HPDE6-E6E7 (cell line): Measurements from ENCODE around the gene DAGLA.

Experiments
- DNase-seq: peaks from one replicate; pipeline ENCODE4 v3.0.0; 2011; ENCODE audit warnings: missing footprints; ENCODE audit errors: extremely low spot score

Gene DAGLA

GRCh38 chr11:61690706-61691379, 10.7 kb downstream of the DAGLA start:
- DNase-seq: no peak

DNA sequence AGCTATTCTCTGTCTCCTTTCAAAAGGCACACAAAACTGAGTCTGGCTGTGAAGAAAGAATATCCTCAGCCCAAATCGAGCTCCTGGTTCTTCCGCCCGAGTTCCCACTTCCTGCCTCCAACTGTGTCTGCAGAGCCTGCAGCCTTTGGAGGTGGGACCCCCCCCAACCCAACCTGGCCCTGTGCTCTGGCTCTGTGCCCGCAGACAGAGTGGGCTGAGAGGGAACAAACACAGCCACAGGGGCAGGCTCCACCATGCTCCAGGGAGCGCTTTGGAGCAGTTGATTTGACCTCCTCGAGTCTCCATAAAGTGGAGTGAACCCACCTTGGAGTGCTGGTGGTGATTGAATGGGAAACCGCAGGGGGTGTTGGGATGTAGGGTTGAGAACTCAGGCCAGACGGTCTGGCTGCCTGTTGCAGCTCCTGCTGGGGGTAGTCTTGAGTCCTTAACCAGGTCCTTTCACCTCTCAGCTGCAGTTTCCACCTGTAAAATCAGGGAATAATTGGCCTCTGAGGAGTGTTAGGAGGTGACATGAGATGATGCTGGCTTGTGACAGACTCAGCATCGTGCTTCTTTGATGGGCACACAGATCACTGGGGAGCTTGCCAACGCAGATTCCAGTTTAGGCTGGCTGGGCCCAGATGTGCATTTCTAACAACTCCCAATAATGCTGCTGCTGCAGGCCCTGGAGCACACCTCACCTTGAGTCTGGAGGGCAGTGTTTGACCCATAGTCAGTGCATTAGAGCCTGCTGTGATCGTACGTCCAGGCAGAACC, 11.4 kb downstream of the DAGLA start:
- DNase-seq: no peak

DNA sequence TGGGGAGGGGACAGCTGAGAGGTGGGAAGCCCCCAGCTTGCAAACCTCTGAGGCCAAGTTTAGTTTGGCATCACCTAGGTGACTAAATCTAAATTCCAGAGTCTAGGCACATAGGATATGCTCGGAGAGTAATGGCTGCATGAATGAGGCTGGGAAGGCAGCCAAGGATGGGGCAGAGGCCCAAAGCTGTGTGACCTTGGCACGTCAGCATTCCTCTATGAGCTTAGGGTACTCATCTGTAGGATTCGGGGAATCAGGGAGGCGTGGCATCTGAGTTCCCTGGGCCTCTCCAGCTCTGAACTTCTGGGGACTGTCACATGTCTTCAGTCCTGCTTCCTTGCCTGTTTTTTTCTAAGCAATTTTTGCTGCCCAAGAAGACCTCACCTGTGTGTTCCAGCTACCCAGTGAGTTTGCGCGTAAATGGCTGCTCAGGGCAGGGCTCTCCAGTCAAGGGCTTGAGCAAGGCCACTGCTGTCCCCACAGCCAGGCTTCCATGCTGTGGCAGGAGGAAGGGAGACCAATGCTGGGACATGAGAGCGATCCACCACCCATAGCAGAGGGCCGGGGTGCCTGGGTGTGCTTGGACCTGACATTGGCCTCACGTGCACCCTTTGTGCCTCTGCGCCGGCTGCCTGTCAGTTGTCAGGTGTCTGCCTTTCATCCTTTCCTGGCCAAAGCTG, 13.9 kb downstream of the DAGLA start:
- DNase-seq: no peak

DNA sequence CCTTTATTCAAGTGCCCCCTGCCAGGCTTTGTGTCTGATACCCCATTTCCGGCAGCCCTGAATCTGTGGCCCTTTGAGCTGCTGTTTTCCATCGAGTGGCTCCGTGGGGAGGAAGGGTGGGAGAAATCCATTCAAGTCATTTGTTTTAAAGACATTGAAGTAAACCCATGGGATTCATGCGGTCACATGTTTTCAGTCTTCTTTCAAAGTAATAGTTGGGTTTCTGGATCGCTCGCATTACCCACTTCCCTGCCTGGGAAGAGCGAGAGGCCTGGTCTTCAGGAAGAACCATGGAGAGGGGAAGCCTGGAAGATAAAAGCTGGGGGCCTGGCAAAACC, 14.4 kb downstream of the DAGLA start:
- no peak for DNase-seq

GRCh38 chr11:61694946-61695706, 14.9 kb downstream of the DAGLA start:
- no peak for DNase-seq

GRCh38 chr11:61695917-61696316, 15.7 kb downstream of the DAGLA start:
- peak; percentile 84 for DNase-seq

DNA sequence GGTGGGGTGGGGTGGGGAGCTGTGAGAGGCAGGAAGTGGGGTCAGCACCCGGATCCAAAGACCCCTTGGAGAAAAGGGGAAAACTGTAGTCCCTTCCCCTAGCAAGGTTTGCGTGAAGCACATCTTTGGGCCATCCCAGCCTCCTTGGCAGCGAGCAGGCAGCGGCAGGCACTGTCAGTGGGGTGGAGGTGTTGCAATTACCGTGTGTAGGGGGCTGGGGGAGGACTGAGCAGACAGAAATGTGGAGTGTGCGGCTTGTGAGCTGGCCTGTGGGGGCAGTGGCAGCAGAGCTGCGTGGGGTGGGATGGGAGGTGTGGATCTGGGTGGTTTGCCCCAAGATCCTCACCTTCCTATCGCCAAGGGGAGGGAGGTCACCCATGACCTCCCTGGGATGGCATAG, 16.4 kb downstream of the DAGLA start:
- no peak for DNase-seq

GRCh38 chr11:61697078-61697502, 16.9 kb downstream of the DAGLA start:
- DNase-seq: peak; percentile 60

- no peak for DNase-seq
Observed at GRCh38 chr11:61697764-61698163, 17.6 kb downstream of the DAGLA start.

- no peak for DNase-seq
Observed at GRCh38 chr11:61698173-61698948, 18.2 kb downstream of the DAGLA start.

DNA sequence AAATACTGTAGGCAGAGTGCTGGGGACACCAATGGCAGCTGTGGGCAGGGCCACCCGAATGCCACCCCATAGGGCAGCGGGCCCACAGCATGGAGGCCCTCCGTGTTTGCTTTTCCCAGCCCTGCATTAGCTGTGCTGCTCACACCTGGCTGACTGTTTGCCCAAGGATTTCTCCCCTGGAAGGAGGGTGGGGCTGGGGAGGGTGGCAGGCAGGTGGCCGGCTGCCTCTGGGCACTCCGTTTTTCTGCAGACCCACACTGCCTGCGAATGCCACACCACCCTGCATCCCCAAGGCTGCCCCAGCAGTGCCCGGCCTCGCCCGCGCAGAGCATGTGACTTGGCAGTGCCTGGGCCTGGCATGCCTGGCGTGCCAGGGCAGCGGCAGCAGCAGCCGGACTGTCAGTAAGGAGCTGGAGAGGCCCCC, 19.6 kb downstream of the DAGLA start:
- DNase-seq: no peak

GRCh38 chr11:61700212-61700611, 20.0 kb downstream of the DAGLA start:
- peak; percentile 82 for DNase-seq

DNA sequence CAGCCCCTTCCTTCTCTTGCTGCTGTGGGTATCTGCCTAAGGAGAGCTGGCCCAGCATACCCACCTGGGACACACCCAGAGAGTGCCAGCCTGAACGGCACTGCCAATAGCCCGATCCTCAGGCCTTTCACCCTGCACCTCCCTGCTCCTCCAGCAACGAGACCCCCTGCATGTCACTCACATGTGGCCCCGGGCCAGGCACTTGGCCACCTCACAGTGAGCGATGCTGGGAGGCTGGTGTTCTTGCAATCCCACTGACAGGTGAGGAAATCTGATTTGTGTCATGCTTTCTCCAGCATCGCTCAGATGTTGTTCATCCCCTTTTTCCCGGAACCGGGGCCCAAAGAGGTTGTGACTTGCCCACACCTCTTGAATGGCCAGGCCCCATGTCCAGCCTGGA, 20.5 kb downstream of the DAGLA start:
- DNase-seq: no peak

DNA sequence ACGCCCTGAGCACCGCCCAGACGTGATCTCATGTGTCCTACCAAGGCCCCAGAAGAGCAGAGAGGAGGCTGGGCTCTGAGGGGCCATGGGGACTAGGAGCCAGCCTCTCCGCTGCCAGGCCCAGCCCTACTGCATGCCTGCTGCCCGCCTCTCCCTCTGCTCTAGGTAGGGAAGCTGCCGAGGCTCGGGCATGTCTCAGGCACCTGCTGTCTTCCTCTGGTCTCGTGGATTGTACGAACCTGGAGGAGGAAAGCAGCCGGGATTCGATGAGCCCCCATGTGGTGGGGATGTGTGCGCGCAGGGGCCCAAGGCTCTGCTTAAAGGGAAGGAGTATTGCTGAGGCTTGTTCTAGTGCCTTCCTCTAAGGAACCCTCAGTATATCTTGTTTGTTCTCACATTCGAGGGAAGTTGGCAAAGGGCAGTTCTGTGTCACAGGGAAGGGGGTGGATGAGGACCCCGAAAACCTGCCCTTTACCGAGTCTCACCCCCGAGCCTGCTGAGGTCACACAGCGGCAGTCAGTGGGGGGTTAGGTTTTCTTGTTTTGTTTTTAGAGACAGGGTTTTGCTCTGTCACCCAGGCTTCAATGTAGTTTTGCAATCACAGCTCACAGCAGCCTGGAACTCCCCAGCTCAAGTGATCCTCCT, 21.2 kb downstream of the DAGLA start:
- no peak for DNase-seq

GRCh38 chr11:61702701-61703312, 22.6 kb downstream of the DAGLA start:
- DNase-seq: no peak

- no peak for DNase-seq
Observed at GRCh38 chr11:61704838-61705237, 24.6 kb downstream of the DAGLA start.

GRCh38 chr11:61706452-61707400, 26.5 kb downstream of the DAGLA start:
- no peak for DNase-seq

- DNase-seq: no peak
Observed at GRCh38 chr11:61707574-61707973, 27.4 kb downstream of the DAGLA start.

- no peak for DNase-seq
Observed at GRCh38 chr11:61709110-61709509, 28.9 kb downstream of the DAGLA start.
